GM19397 (cell line): ENCODE data around the gene PRELID3B.
"Not testable (repeated sequence)": the region's sequence is repeated elsewhere in the genome, so short reads cannot be mapped to it uniquely, and the experiment has no call there.

ENCODE experiments used
- ATAC-seq: cut with Tn5 transposase; IDR thresholded peaks from one replicate; pipeline ENCODE4 v1.9.1; 2021; ENCODE audit warnings: mild to moderate bottlenecking, moderate library complexity; ENCODE audit not compliant: unreplicated experiment

PRELID3B gene

GRCh38 chr20:59027741-59028320, 14.8 kb downstream of the PRELID3B start:
- no peak for ATAC-seq

- ATAC-seq, result no peak
These were observed 15.5 kb downstream of the PRELID3B start for GRCh38 chr20:59026904-59027740.

- no peak for ATAC-seq
These were observed 17.1 kb downstream of the PRELID3B start for GRCh38 chr20:59025511-59025910.

GRCh38 chr20:59025086-59025485, 17.5 kb downstream of the PRELID3B start:
- ATAC-seq, result no peak

- no peak for ATAC-seq
These were observed 18.5 kb downstream of the PRELID3B start for GRCh38 chr20:59024111-59024530.

GRCh38 chr20:59023616-59024015, 19.0 kb downstream of the PRELID3B start:
- ATAC-seq, result no peak

GRCh38 chr20:59022754-59023153, 19.8 kb downstream of the PRELID3B start:
- ATAC-seq, result no peak

GRCh38 chr20:59020938-59021551, 21.5 kb downstream of the PRELID3B start:
- no peak for ATAC-seq

- no peak for ATAC-seq
These were observed 23.4 kb downstream of the PRELID3B start, which contains the start of gene TUBB1 for GRCh38 chr20:59019217-59019616. Gene TUBB1 (plus strand): TSS chr20:59019429. CDS start chr20:59019523, 94 bp downstream.

GRCh38 chr20:59018817-59019216, 23.8 kb downstream of the PRELID3B start:
- ATAC-seq, result no peak

- ATAC-seq, result no peak
These were observed 24.9 kb downstream of the PRELID3B start for GRCh38 chr20:59017493-59018231.

GRCh38 chr20:59016795-59017492, 25.6 kb downstream of the PRELID3B start:
- no peak for ATAC-seq

- ATAC-seq, result no peak
These were observed 26.5 kb downstream of the PRELID3B start for GRCh38 chr20:59015812-59016711.

GRCh38 chr20:59015411-59015810, 27.2 kb downstream of the PRELID3B start:
- ATAC-seq, result no peak

- no peak for ATAC-seq
These were observed 27.8 kb downstream of the PRELID3B start for GRCh38 chr20:59014680-59015389.

- ATAC-seq, result no peak
These were observed 28.5 kb downstream of the PRELID3B start for GRCh38 chr20:59013959-59014608.

- no peak for ATAC-seq
These were observed 29.3 kb downstream of the PRELID3B start for GRCh38 chr20:59013031-59013951.

GRCh38 chr20:59011874-59012157, 30.8 kb downstream of the PRELID3B start:
- not testable (repeated sequence) for ATAC-seq
